ENCODE data around the gene IRAK1BP1.
"Not testable (repeated sequence)": the region's sequence is repeated elsewhere in the genome, so short reads cannot be mapped to it uniquely, and the experiment has no call there.

The IRAK1BP1 gene

GRCh38 chr6:78921168-78921567, 53.8 kb downstream of the IRAK1BP1 start:
- not testable (repeated sequence) for H2BK120ac ChIP-seq (ENCODE audit: low read depth, low read length); H3K4ac ChIP-seq (ENCODE audit: low read length); H2AK5ac ChIP-seq (ENCODE audit: low read depth, low read length); H3K9ac ChIP-seq (ENCODE audit: low read depth, low read length, poor library complexity); H3K23ac ChIP-seq (ENCODE audit: low read depth, low read length, poor library complexity); H3K4me3 ChIP-seq (ENCODE audit: low read length in 2 of 2); H4K91ac ChIP-seq (ENCODE audit: low read depth, low read length, poor library complexity); H4K8ac ChIP-seq (ENCODE audit: low read depth, low read length); H2BK15ac ChIP-seq (ENCODE audit: low read length); DNase-seq (ENCODE audit: low spot score); H3K14ac ChIP-seq (ENCODE audit: low read length); H3K27ac ChIP-seq (replicated peaks; ENCODE audit: low read length); H3K4me1 ChIP-seq (ENCODE audit: control insufficient read depth in 2 of 2, insufficient read depth in 1 of 2, low read depth in 1 of 2, low read length in 2 of 2); H2BK12ac ChIP-seq (ENCODE audit: low read length); H3K18ac ChIP-seq (ENCODE audit: low read length); H3K4me2 ChIP-seq (ENCODE audit: insufficient read depth, low read length, poor library complexity, severe bottlenecking); H2AFZ ChIP-seq (ENCODE audit: low read length); H2BK5ac ChIP-seq (ENCODE audit: low read length); H3K27me3 ChIP-seq (ENCODE audit: control insufficient read depth in 3 of 3, insufficient read depth in 3 of 3, low read depth in 1 of 3, low read length in 3 of 3); H3K79me1 ChIP-seq (ENCODE audit: low read depth, low read length); H3K36me3 ChIP-seq (replicated peaks in 1 of 2; ENCODE audit: control insufficient read depth in 2 of 2, insufficient read depth in 2 of 2, low read length in 2 of 2)
- no CpG with 5 or more reads among the region's 10 CpGs for WGBS, 2 donors (ENCODE audit: extremely low coverage in 2 of 2, insufficient read length in 2 of 2, insufficient replicate concordance in 1 of 2)
- H3K9me3 ChIP-seq (replicated peaks in 1 of 2; ENCODE audit: control insufficient read depth in 2 of 2, insufficient read depth in 1 of 2, low read depth in 1 of 2, low read length in 2 of 2) = peaks cover 2 to 20% of the 10 kb centered on the region in 2 donors

- no peak overlapping the region for H3K14ac ChIP-seq (ENCODE audit: low read length)
- no peak overlapping the region for H2BK12ac ChIP-seq (ENCODE audit: low read length)
- DNase-seq (ENCODE audit: low spot score) = no peak
- H2AK5ac ChIP-seq (ENCODE audit: low read depth, low read length) = no peak overlapping the region
- no CpG with 5 or more reads among the region's 3 CpGs for WGBS, 2 donors (ENCODE audit: extremely low coverage in 2 of 2, insufficient read length in 2 of 2, insufficient replicate concordance in 1 of 2)
- H3K9me3 ChIP-seq (replicated peaks in 1 of 2; ENCODE audit: control insufficient read depth in 2 of 2, insufficient read depth in 1 of 2, low read depth in 1 of 2, low read length in 2 of 2) = peaks cover 2 to 7% of the 10 kb centered on the region in 2 donors
- no peaks in the 10 kb centered on the region for H3K79me1 ChIP-seq (ENCODE audit: low read depth, low read length)
- H3K36me3 ChIP-seq (replicated peaks in 1 of 2; ENCODE audit: control insufficient read depth in 2 of 2, insufficient read depth in 2 of 2, low read length in 2 of 2) = no peaks in the 10 kb centered on the region
- no peak overlapping the region for H4K91ac ChIP-seq (ENCODE audit: low read depth, low read length, poor library complexity)
- H2BK5ac ChIP-seq (ENCODE audit: low read length) = no peak overlapping the region
- no peaks in the 10 kb centered on the region for H3K27me3 ChIP-seq (ENCODE audit: control insufficient read depth in 3 of 3, insufficient read depth in 3 of 3, low read depth in 1 of 3, low read length in 3 of 3)
- H2BK15ac ChIP-seq (ENCODE audit: low read length) = no peak overlapping the region
- H3K4me2 ChIP-seq (ENCODE audit: insufficient read depth, low read length, poor library complexity, severe bottlenecking) = no peak overlapping the region
- no peaks in the 10 kb centered on the region for H3K4me1 ChIP-seq (ENCODE audit: control insufficient read depth in 2 of 2, insufficient read depth in 1 of 2, low read depth in 1 of 2, low read length in 2 of 2)
- H2BK120ac ChIP-seq (ENCODE audit: low read depth, low read length) = no peak overlapping the region
- H2AFZ ChIP-seq (ENCODE audit: low read length) = no peak overlapping the region
- no peak overlapping the region for H4K8ac ChIP-seq (ENCODE audit: low read depth, low read length)
- no peak overlapping the region for H3K9ac ChIP-seq (ENCODE audit: low read depth, low read length, poor library complexity)
- no peak overlapping the region for H3K4me3 ChIP-seq (ENCODE audit: low read length in 2 of 2)
- H3K27ac ChIP-seq (replicated peaks; ENCODE audit: low read length) = no peak overlapping the region
- no peak overlapping the region for H3K4ac ChIP-seq (ENCODE audit: low read length)
- no peak overlapping the region for H3K18ac ChIP-seq (ENCODE audit: low read length)
- H3K23ac ChIP-seq (ENCODE audit: low read depth, low read length, poor library complexity) = no peak overlapping the region
Observed at GRCh38 chr6:78925317-78925716, 58.0 kb downstream of the IRAK1BP1 start.

GRCh38 chr6:78935553-78935952, 68.2 kb downstream of the IRAK1BP1 start:
- H2BK12ac ChIP-seq (ENCODE audit: low read length) = no peak overlapping the region
- no peak for DNase-seq (ENCODE audit: low spot score)

GRCh38 chr6:78936515-78936914, 69.2 kb downstream of the IRAK1BP1 start:
- H3K23ac ChIP-seq (ENCODE audit: low read depth, low read length, poor library complexity) = no peak overlapping the region
- peaks cover 5 to 66% of the 10 kb centered on the region in 2 donors for H3K36me3 ChIP-seq (replicated peaks in 1 of 2; ENCODE audit: control insufficient read depth in 2 of 2, insufficient read depth in 2 of 2, low read length in 2 of 2)
- H3K18ac ChIP-seq (ENCODE audit: low read length) = no peak overlapping the region
- no peak overlapping the region for H2AFZ ChIP-seq (ENCODE audit: low read length)
- no peak overlapping the region for H4K8ac ChIP-seq (ENCODE audit: low read depth, low read length)
- no peak overlapping the region for H2BK5ac ChIP-seq (ENCODE audit: low read length)
- H3K4me2 ChIP-seq (ENCODE audit: insufficient read depth, low read length, poor library complexity, severe bottlenecking) = no peak overlapping the region
- WGBS, 2 donors (ENCODE audit: extremely low coverage in 2 of 2, insufficient read length in 2 of 2, insufficient replicate concordance in 1 of 2) = no CpG with 5 or more reads among the region's 2 CpGs
- H2AK5ac ChIP-seq (ENCODE audit: low read depth, low read length) = no peak overlapping the region
- H3K14ac ChIP-seq (ENCODE audit: low read length) = no peak overlapping the region
- DNase-seq (ENCODE audit: low spot score) = no peak
- H3K4me1 ChIP-seq (ENCODE audit: control insufficient read depth in 2 of 2, insufficient read depth in 1 of 2, low read depth in 1 of 2, low read length in 2 of 2) = no peaks in the 10 kb centered on the region
- no peak overlapping the region for H2BK12ac ChIP-seq (ENCODE audit: low read length)
- H2BK120ac ChIP-seq (ENCODE audit: low read depth, low read length) = no peak overlapping the region
- H3K4me3 ChIP-seq (ENCODE audit: low read length in 2 of 2) = no peak overlapping the region
- no peak overlapping the region for H3K9ac ChIP-seq (ENCODE audit: low read depth, low read length, poor library complexity)
- no peak overlapping the region for H3K4ac ChIP-seq (ENCODE audit: low read length)
- H3K9me3 ChIP-seq (replicated peaks in 1 of 2; ENCODE audit: control insufficient read depth in 2 of 2, insufficient read depth in 1 of 2, low read depth in 1 of 2, low read length in 2 of 2) = no peaks in the 10 kb centered on the region
- no peak overlapping the region for H4K91ac ChIP-seq (ENCODE audit: low read depth, low read length, poor library complexity)
- no peak overlapping the region for H2BK15ac ChIP-seq (ENCODE audit: low read length)
- no peaks in the 10 kb centered on the region for H3K27me3 ChIP-seq (ENCODE audit: control insufficient read depth in 3 of 3, insufficient read depth in 3 of 3, low read depth in 1 of 3, low read length in 3 of 3)
- no peaks in the 10 kb centered on the region for H3K79me1 ChIP-seq (ENCODE audit: low read depth, low read length)
- no peak overlapping the region for H3K27ac ChIP-seq (replicated peaks; ENCODE audit: low read length)

More at GRCh38 chr6:78935553-78935952, 68.2 kb downstream of the IRAK1BP1 start:
- Histone ChIP-seq H2BK120ac (ENCODE audit: low read depth, low read length) (no peak overlapping the region), H3K27me3 (ENCODE audit: control insufficient read depth in 3 of 3, insufficient read depth in 3 of 3, low read depth in 1 of 3, low read length in 3 of 3) (no peaks in the 10 kb centered on the region), H3K4me2 (ENCODE audit: insufficient read depth, low read length, poor library complexity, severe bottlenecking) (no peak overlapping the region), H3K79me1 (ENCODE audit: low read depth, low read length) (no peaks in the 10 kb centered on the region), H4K91ac (ENCODE audit: low read depth, low read length, poor library complexity) (no peak overlapping the region), H3K4me3 (ENCODE audit: low read length in 2 of 2) (no peak overlapping the region), H3K9ac (ENCODE audit: low read depth, low read length, poor library complexity) (no peak overlapping the region), H3K36me3 (replicated peaks in 1 of 2; ENCODE audit: control insufficient read depth in 2 of 2, insufficient read depth in 2 of 2, low read length in 2 of 2) (peaks cover under 1 to 56% of the 10 kb centered on the region in 2 donors), H3K4me1 (ENCODE audit: control insufficient read depth in 2 of 2, insufficient read depth in 1 of 2, low read depth in 1 of 2, low read length in 2 of 2) (no peaks in the 10 kb centered on the region), H2AK5ac (ENCODE audit: low read depth, low read length) (no peak overlapping the region), H4K8ac (ENCODE audit: low read depth, low read length) (no peak overlapping the region), H2AFZ (ENCODE audit: low read length) (no peak overlapping the region), H2BK5ac (ENCODE audit: low read length) (no peak overlapping the region), H2BK15ac (ENCODE audit: low read length) (no peak overlapping the region), H3K27ac (replicated peaks; ENCODE audit: low read length) (no peak overlapping the region), H3K14ac (ENCODE audit: low read length) (no peak overlapping the region), H3K23ac (ENCODE audit: low read depth, low read length, poor library complexity) (no peak overlapping the region), H3K18ac (ENCODE audit: low read length) (no peak overlapping the region), H3K9me3 (replicated peaks in 1 of 2; ENCODE audit: control insufficient read depth in 2 of 2, insufficient read depth in 1 of 2, low read depth in 1 of 2, low read length in 2 of 2) (no peaks in the 10 kb centered on the region), H3K4ac (ENCODE audit: low read length) (no peak overlapping the region)
- WGBS, 2 donors (ENCODE audit: extremely low coverage in 2 of 2, insufficient read length in 2 of 2, insufficient replicate concordance in 1 of 2) = no CpG with 5 or more reads among the region's 2 CpGs
